Trophoblast cell (in vitro differentiated cells and primary cell): Measurements from ENCODE around the gene CSGALNACT2.

Source experiments
- DNase-seq, 2 donors: peaks; one replicate each; pipeline ENCODE4 v3.0.0-alpha.2; 2016
- H2AFZ ChIP-seq: 2 replicates; pipeline ENCODE4 v1.6.1; 2013; ENCODE audit warnings: low read length, moderate library complexity, mild to moderate bottlenecking; ENCODE audit not compliant: insufficient read depth, poor library complexity
- H2AK5ac ChIP-seq: 2 replicates; pipeline ENCODE4 v1.6.1; 2013; ENCODE audit warnings: mild to moderate bottlenecking, low read length
- H2BK120ac ChIP-seq: 2 replicates; pipeline ENCODE4 v1.6.1; 2013; ENCODE audit warnings: low read length, mild to moderate bottlenecking, moderate library complexity; ENCODE audit not compliant: insufficient read depth, poor library complexity
- H2BK12ac ChIP-seq: 2 replicates; pipeline ENCODE4 v1.6.1; 2013; ENCODE audit warnings: mild to moderate bottlenecking, low read length, moderate library complexity
- H2BK5ac ChIP-seq: 2 replicates; pipeline ENCODE4 v1.6.1; 2013; ENCODE audit warnings: low read length, low read depth, moderate library complexity, mild to moderate bottlenecking; ENCODE audit not compliant: poor library complexity
- H3K14ac ChIP-seq: 2 replicates; pipeline ENCODE4 v1.6.1; 2013; ENCODE audit warnings: mild to moderate bottlenecking, low read length
- H3K18ac ChIP-seq: 2 replicates; pipeline ENCODE4 v1.6.1; 2013; ENCODE audit warnings: mild to moderate bottlenecking, low read length
- H3K23ac ChIP-seq: 2 replicates; pipeline ENCODE4 v1.6.1; 2013; ENCODE audit warnings: low read length
- H3K27ac ChIP-seq: 2 replicates; pipeline ENCODE4 v1.5.1; 2013; ENCODE audit warnings: low read depth, mild to moderate bottlenecking, inconsistent platforms, low read length, moderate library complexity
- H3K27me3 ChIP-seq: 2 replicates; pipeline ENCODE4 v1.6.1; 2013; ENCODE audit warnings: inconsistent platforms, mild to moderate bottlenecking, low read length, moderate library complexity; ENCODE audit not compliant: insufficient read depth
- H3K36me3 ChIP-seq, 2 experiments: 1 replicate in 1 of 2; 2 replicates in 1 of 2; pipeline ENCODE4 v1.6.1; 2013; ENCODE audit warnings: low read length in 2 of 2, mild to moderate bottlenecking in 2 of 2, moderate library complexity in 1 of 2; ENCODE audit not compliant: insufficient read depth in 2 of 2, control insufficient read depth in 1 of 2
- H3K4ac ChIP-seq: 2 replicates; pipeline ENCODE4 v1.6.1; 2013; ENCODE audit warnings: low read depth, mild to moderate bottlenecking, low read length, moderate library complexity
- H3K4me1 ChIP-seq, 2 experiments: 1 replicate in 1 of 2; 2 replicates in 1 of 2; pipeline ENCODE4 v1.6.1; 2013; ENCODE audit warnings: low read length in 2 of 2, mild to moderate bottlenecking in 2 of 2, moderate library complexity in 1 of 2; ENCODE audit not compliant: insufficient read depth in 2 of 2, control insufficient read depth in 1 of 2
- H3K4me2 ChIP-seq: 2 replicates; pipeline ENCODE4 v1.6.1; 2013; ENCODE audit warnings: inconsistent platforms, mild to moderate bottlenecking, low read length, moderate library complexity
- H3K4me3 ChIP-seq: 2 replicates; pipeline ENCODE4 v1.5.1; 2013; ENCODE audit warnings: mild to moderate bottlenecking, low read depth, low read length, inconsistent platforms
- H3K79me1 ChIP-seq: one replicate; pipeline ENCODE4 v1.6.1; 2013; ENCODE audit warnings: low read length
- H3K79me2 ChIP-seq: 2 replicates; pipeline ENCODE4 v1.6.1; 2013; ENCODE audit warnings: low read length, mild to moderate bottlenecking; ENCODE audit not compliant: control insufficient read depth, insufficient read depth, poor library complexity
- H3K9ac ChIP-seq: 2 replicates; pipeline ENCODE4 v1.6.1; 2013; ENCODE audit warnings: mild to moderate bottlenecking, low read length
- H3K9me3 ChIP-seq: 2 replicates; pipeline ENCODE4 v1.6.1; 2013; ENCODE audit warnings: low read depth, mild to moderate bottlenecking, control low read depth, inconsistent platforms, low read length; ENCODE audit not compliant: insufficient read depth
- H4K12ac ChIP-seq: 2 replicates; pipeline ENCODE4 v1.6.1; 2013; ENCODE audit warnings: low read depth, mild to moderate bottlenecking, low read length, moderate library complexity
- H4K8ac ChIP-seq: 2 replicates; pipeline ENCODE4 v1.6.1; 2013; ENCODE audit warnings: low read depth, mild to moderate bottlenecking, low read length, moderate library complexity
- H4K91ac ChIP-seq: one replicate; pipeline ENCODE4 v1.6.1; 2013; ENCODE audit warnings: low read depth, mild to moderate bottlenecking, low read length, moderate library complexity
- WGBS: extraction: QIAGEN DNeasy Blood & Tissue Kit; methylation state at CpG from one replicate; pipeline ENCODE4 v1.1.7; 2013; ENCODE audit warnings: missing lambda C conversion rate; ENCODE audit not compliant: insufficient read length, insufficient coverage; ENCODE audit errors: extremely low coverage; 5-methylcytosine and 5-hydroxymethylcytosine counted together

The CSGALNACT2 gene

DNA sequence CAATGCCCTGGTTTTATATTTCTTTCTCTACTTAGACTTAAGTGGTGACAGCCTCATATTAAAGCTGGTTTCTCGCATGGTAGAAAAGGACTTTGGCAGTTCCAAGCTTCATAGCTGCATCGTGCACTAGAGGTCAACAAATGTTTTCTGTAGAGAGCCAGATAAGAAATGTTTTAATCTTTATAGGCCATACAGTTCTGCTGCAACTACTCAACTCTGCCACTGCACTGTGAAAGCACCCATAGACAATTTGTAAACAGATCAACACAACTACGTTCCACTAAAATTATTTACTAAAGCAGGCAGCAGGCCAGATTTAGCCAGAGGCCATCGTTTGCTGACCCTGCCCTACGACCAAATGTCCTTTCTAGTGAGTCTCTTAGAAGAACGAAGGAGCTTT is 36.7 kb downstream of the CSGALNACT2 start:
- Histone ChIP-seq H2BK5ac (no peak overlapping the region), H3K4ac (no peak overlapping the region), H3K14ac (no peak overlapping the region), H3K4me1 (no peaks in the 10 kb centered on the region), H3K23ac (no peak overlapping the region), H3K4me3 (no peak overlapping the region), H2BK120ac (no peak overlapping the region), H3K79me1 (no peaks in the 10 kb centered on the region), H3K4me2 (no peak overlapping the region), H2AK5ac (no peak overlapping the region), H4K12ac (no peak overlapping the region), H2BK12ac (no peak overlapping the region), H4K8ac (no peak overlapping the region), H3K27me3 (no peaks in the 10 kb centered on the region), H3K9ac (no peak overlapping the region), H3K36me3 (peaks cover 4 to 5% of the 10 kb centered on the region in 2 experiments), H3K79me2 (no peaks in the 10 kb centered on the region), H3K18ac (no peak overlapping the region), H3K9me3 (no peaks in the 10 kb centered on the region), H3K27ac (no peak overlapping the region), H4K91ac (no peak overlapping the region), H2AFZ (no peak overlapping the region)
- WGBS, result no CpG with 5 or more reads among the region's 6 CpGs
- DNase-seq, result no peak

DNA sequence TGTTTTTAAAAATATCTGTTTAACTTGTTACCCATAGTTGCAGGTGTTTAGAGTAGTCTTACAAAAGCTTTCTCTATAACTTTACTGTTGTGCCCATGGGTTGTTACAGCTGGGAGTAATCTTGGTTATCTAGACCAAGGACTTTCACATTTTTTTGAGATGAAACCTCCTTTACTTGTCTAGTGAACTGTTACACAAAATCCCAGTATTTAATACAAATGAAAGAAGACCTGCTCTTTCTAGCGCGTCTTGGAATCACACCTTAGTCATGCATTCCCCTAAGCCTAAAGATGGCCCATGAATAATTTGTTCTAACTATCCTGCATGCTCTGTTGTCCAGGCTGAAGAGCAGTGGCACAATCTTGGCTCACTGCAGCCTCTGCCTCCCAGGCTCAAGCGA is 38.0 kb downstream of the CSGALNACT2 start:
- no peak overlapping the region for H2BK120ac ChIP-seq
- H3K79me2 ChIP-seq, result no peaks in the 10 kb centered on the region
- H3K18ac ChIP-seq, result no peak overlapping the region
- H3K4me3 ChIP-seq, result no peak overlapping the region
- no peak overlapping the region for H4K12ac ChIP-seq
- no peaks in the 10 kb centered on the region for H3K9me3 ChIP-seq
- H4K91ac ChIP-seq, result no peak overlapping the region
- H2BK12ac ChIP-seq, result no peak overlapping the region
- peaks cover 4 to 5% of the 10 kb centered on the region in 2 experiments for H3K36me3 ChIP-seq
- H3K4ac ChIP-seq, result no peak overlapping the region
- no peak overlapping the region for H3K27ac ChIP-seq
- no peak overlapping the region for H3K4me2 ChIP-seq
- H3K27me3 ChIP-seq, result no peaks in the 10 kb centered on the region
- H3K4me1 ChIP-seq, result no peaks in the 10 kb centered on the region
- H2AK5ac ChIP-seq, result no peak overlapping the region
- no CpG with 5 or more reads among the region's 3 CpGs for WGBS
- no peaks in the 10 kb centered on the region for H3K79me1 ChIP-seq
- no peak overlapping the region for H2BK5ac ChIP-seq
- peak; percentile 34 to 65 for DNase-seq
- no peak overlapping the region for H3K23ac ChIP-seq
- no peak overlapping the region for H2AFZ ChIP-seq
- H4K8ac ChIP-seq, result no peak overlapping the region
- H3K14ac ChIP-seq, result no peak overlapping the region
- no peak overlapping the region for H3K9ac ChIP-seq

DNA sequence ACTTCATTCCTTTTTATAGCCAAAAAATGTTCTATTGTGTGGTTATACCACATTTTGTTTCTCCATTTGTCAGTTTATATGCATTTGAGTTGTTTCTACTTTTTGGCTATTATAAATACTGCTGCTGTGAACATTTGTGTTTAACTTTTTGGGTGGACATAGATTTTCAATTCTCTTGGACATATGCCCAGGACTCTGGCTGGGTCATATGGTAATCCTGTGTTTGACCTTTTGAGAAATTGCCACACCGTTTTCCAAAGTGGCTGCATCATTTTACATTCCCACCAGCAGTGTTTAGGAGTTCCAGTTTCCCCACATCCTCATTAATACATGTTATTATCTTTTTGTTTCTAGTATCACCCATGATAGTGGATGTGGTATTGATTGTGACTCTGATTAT is 39.4 kb downstream of the CSGALNACT2 start:
- no peak overlapping the region for H2BK120ac ChIP-seq

DNA sequence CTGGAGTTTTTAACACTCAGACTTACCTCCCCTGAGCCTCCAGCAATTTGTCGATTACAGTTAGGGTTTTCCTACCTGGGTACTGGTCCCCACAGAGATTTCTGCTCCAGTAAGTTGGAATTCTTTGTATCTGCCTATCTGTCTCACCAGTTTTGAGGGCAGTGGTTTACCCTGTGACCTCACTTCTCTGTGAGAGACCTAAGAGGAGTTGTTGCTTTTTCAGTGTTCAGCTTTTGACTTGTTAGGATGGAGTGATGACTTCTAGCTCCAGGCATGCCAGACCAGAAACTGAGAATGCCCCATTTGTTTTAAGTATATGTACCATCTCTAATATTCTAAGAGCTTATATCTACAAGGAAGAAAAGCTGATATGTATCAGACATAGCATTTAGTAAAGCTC is 42.9 kb downstream of the CSGALNACT2 start:
- H3K9ac ChIP-seq, result no peak overlapping the region
- no peak overlapping the region for H4K8ac ChIP-seq
- no peaks in the 10 kb centered on the region for H3K27me3 ChIP-seq
- no peaks in the 10 kb centered on the region for H3K79me1 ChIP-seq
- H4K12ac ChIP-seq, result no peak overlapping the region
- H2BK5ac ChIP-seq, result no peak overlapping the region
- H3K4me3 ChIP-seq, result no peak overlapping the region
- H3K79me2 ChIP-seq, result no peaks in the 10 kb centered on the region
- no peak overlapping the region for H3K14ac ChIP-seq
- no peak overlapping the region for H2AK5ac ChIP-seq
- H3K23ac ChIP-seq, result no peak overlapping the region
- H3K27ac ChIP-seq, result no peak overlapping the region
- no peak overlapping the region for H3K18ac ChIP-seq
- no peaks in the 10 kb centered on the region for H3K4me1 ChIP-seq
- no peak for DNase-seq
- no peak overlapping the region for H2BK12ac ChIP-seq
- H3K4me2 ChIP-seq, result no peak overlapping the region
- H3K9me3 ChIP-seq, result peaks cover 1% of the 10 kb centered on the region
- no CpG with 5 or more reads among the region's 1 CpG for WGBS
- H3K36me3 ChIP-seq, result peaks cover 9 to 10% of the 10 kb centered on the region in 2 experiments
- no peak overlapping the region for H3K4ac ChIP-seq
- no peak overlapping the region for H4K91ac ChIP-seq
- H2AFZ ChIP-seq, result no peak overlapping the region
- H2BK120ac ChIP-seq, result no peak overlapping the region

More for the DNA sequence above, 39.4 kb downstream of the CSGALNACT2 start:
- no CpG with 5 or more reads among the region's 1 CpG for whole genome bisulfite sequencing
- Histone ChIP-seq H2BK12ac (no peak overlapping the region), H4K91ac (no peak overlapping the region), H3K14ac (no peak overlapping the region), H3K27ac (no peak overlapping the region), H3K79me1 (no peaks in the 10 kb centered on the region), H3K27me3 (no peaks in the 10 kb centered on the region), H3K18ac (no peak overlapping the region), H4K8ac (no peak overlapping the region), H3K23ac (no peak overlapping the region), H2AK5ac (no peak overlapping the region), H3K4me3 (no peak overlapping the region), H3K9me3 (peaks cover 1% of the 10 kb centered on the region), H3K4me2 (no peak overlapping the region), H3K4me1 (no peaks in the 10 kb centered on the region), H3K4ac (no peak overlapping the region), H2BK5ac (no peak overlapping the region), H4K12ac (no peak overlapping the region), H3K36me3 (peaks cover 6 to 7% of the 10 kb centered on the region in 2 experiments), H3K79me2 (no peaks in the 10 kb centered on the region), H2AFZ (no peak overlapping the region), H3K9ac (no peak overlapping the region)
- no peak for DNase-seq
